ENCODE data around the gene PBXIP1. TPM values are rescaled to one million over a fixed set of nuclear protein-coding genes. Genes with fewer than 3 reads are reported as not detected.

The PBXIP1 gene
- total and polyA plus RNA-seq, 10 of the 15 experiments (the other 5 are each of a cell fraction or from before 2014, with no cell fraction given): 0.63 to 25.6 (median 15.4) TPM

DNA sequence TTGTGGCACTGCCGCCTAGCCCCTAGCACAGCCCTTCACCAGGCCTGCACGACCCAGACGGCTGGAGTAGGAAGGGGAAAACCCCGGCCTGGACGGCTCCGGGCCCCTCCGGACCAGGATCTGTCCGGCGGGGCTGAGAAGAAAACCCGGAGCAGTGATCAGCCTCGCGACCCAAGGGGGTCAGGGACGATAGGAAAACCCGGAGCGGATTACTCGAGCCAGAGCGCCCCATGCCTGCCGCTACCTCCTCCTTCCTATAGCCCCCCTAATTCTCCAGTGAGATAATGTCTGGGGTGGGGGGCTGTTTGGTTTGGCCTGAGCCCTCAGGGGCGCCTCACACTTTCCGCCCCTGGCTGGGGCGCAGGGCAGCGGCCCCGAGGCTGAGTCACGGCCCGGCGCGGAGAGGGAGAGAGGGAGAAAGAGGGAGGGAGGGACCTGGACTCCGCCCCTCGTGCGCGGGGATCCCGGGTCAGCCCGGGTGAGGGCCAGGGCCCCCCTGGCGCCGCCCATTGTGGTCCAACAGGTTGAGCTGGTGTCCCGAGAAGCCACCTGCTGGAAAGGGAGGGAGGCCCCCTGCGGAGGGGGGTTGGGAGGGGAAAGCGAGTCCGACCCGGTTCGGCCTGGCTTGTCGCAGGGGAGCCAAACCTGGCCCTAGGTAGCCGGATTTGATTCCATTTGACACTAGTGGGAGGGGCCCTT, 45.0 kb upstream of the PBXIP1 start (continued):
- TF ChIP-seq, protein P1, sequence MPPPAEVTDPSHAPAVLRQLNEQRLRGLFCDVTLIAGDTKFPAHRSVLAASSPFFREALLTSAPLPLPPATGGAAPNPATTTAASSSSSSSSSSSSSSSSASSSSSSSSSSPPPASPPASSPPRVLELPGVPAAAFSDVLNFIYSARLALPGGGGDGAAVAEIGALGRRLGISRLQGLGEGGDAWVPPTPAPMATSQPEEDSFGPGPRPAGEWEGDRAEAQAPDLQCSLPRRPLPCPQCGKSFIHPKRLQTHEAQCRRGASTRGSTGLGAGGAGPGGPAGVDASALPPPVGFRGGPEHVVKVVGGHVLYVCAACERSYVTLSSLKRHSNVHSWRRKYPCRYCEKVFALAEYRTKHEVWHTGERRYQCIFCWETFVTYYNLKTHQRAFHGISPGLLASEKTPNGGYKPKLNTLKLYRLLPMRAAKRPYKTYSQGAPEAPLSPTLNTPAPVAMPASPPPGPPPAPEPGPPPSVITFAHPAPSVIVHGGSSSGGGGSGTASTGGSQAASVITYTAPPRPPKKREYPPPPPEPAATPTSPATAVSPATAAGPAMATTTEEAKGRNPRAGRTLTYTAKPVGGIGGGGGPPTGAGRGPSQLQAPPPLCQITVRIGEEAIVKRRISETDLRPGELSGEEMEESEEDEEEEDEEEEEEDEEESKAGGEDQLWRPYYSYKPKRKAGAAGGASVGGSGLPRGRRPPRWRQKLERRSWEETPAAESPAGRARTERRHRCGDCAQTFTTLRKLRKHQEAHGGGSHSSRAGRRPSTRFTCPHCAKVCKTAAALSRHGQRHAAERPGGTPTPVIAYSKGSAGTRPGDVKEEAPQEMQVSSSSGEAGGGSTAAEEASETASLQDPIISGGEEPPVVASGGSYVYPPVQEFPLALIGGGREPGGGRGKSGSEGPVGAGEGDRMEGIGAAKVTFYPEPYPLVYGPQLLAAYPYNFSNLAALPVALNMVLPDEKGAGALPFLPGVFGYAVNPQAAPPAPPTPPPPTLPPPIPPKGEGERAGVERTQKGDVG (CRISPR knock-in tag; IDR thresholded peaks at IDR 0.05): no peak
- TF ChIP-seq NFYA (IDR thresholded peaks at IDR 0.05; ENCODE audit: borderline replicate concordance, low read depth, low read length): no peak

DNA sequence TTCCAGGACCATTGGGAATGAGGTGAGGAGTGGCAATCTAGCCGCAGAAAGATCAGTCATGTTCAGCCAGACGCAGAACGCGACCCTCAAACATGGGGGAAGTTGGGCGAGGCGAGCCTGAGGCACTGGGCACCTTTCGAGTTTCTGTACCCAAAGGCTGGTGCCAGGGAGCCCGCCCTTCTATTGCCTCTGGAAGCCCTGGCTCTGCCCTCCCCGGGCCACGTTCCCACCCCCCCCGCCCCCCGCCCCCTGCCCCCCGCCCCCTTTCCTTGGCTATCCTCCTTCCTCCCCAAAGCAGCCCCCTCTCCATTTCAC, 44.5 kb upstream of the PBXIP1 start:
- Histone ChIP-seq H3K9me3 (replicated peaks; ENCODE audit: control insufficient read depth, insufficient read depth, low read length) (no peaks in the 10 kb centered on the region), H3K4me2 (ENCODE audit: control insufficient read depth, insufficient read depth) (peak overlapping the region; percentile 92), H3K9ac (ENCODE audit: control insufficient read depth, insufficient read depth, low read length) (peak overlapping the region; percentile 73), H2AFZ (ENCODE audit: control insufficient read depth, low read depth, low read length) (no peak overlapping the region; the same call in 1 of the 2 replicates), H3K4me1 (ENCODE audit: control insufficient read depth, insufficient read depth, low read length) (peaks cover 24% of the 10 kb centered on the region), H3K27ac (ENCODE audit: control insufficient read depth, insufficient read depth) (peak overlapping the region; percentile 79), H3K36me3 (ENCODE audit: control insufficient read depth in 2 of 2, insufficient read depth in 2 of 2, low read length in 1 of 2) (no peaks in the 10 kb centered on the region), H3K79me2 (ENCODE audit: control insufficient read depth, insufficient read depth, low read length) (peaks cover 31% of the 10 kb centered on the region), H3K4me3 (peak overlapping the region; percentile 98), H4K20me1 (ENCODE audit: control insufficient read depth, insufficient read depth) (no peaks in the 10 kb centered on the region), H3K27me3 (replicated peaks in 1 of 2; ENCODE audit: control insufficient read depth in 2 of 2, insufficient read depth in 2 of 2, low read length in 1 of 2) (no peaks in the 10 kb centered on the region)
- no TSS peak for BruUV-seq (replicated peaks)
- 4% methylated on average over 7 of the region's 13 CpGs for WGBS (ENCODE audit: insufficient coverage, insufficient replicate concordance, low lambda C conversion rate, missing lambda C conversion rate)
- ChIA-PET CTCF (interaction anchor here (0.6 to 11.0 kb wide), 14 partner anchors 10 to 519 kb away, joined by 3 to 226 read pairs (median 8); partner anchors contain the start of genes CKS1B, FLAD1, KCNN3 and PBXIP1), POLR2A (interaction anchor here (0.5 to 3.4 kb wide), 9 partner anchors 16 to 278 kb away, joined by 3 to 36 read pairs (median 4); partner anchors contain the start of genes CKS1B, FLAD1, PMVK and PYGO2), SMC1A (ENCODE audit: uncharacterized antibody, unreplicated experiment) (interaction anchor here (0.6 to 8.1 kb wide), 6 partner anchors 16 to 209 kb away, joined by 3 to 69 read pairs (median 6); partner anchors contain the start of genes FLAD1 and PBXIP1), RAD21 (ENCODE audit: unreplicated experiment) (interaction anchor here (1.0 to 3.0 kb wide), 13 partner anchors 13 to 330 kb away, joined by 3 to 24 read pairs (median 7); partner anchors contain the start of genes FLAD1, PBXIP1 and SHC1)
- intact Hi-C loops (cut with micrococcal nuclease; ENCODE audit: unreplicated experiment): loop anchor here (2.0 to 5.0 kb wide), 2 partner anchors 38 to 64 kb away; partner anchors contain the start of genes PMVK and PYGO2
- DNase-seq (ENCODE audit: low read depth, low spot score) (no peak), FAIRE-seq (no peak), ATAC-seq (no peak; the same call in 1 of the 3 replicates)
- in situ Hi-C loops (cut with MboI): no loop called here
- no peak for TF ChIP-seq PAX5 (IDR thresholded peaks at IDR 0.05; ENCODE audit: borderline replicate concordance, low read depth, low read length)
- TF ChIP-seq STAT1 (conservative IDR thresholded peaks at IDR 0.05): no peak
- no peak for TF ChIP-seq YY1 (IDR thresholded peaks at IDR 0.05; ENCODE audit: low read depth, low read length)
- no peak for TF ChIP-seq PAX8 (IDR thresholded peaks at IDR 0.05)
- TF ChIP-seq FOXM1 (IDR thresholded peaks at IDR 0.05; ENCODE audit: low read depth, low read length): no peak
- TF ChIP-seq FOXK2 (IDR thresholded peaks at IDR 0.05): no peak; the same call in 1 of the 2 replicates
- no peak for TF ChIP-seq MYB (IDR thresholded peaks at IDR 0.05; ENCODE audit: borderline replicate concordance, low read depth, low read length)
- no peak for TF ChIP-seq CHD4 (IDR thresholded peaks at IDR 0.05)
- TF ChIP-seq FOS (IDR thresholded peaks at IDR 0.05; ENCODE audit: borderline replicate concordance, extremely low read depth, insufficient read length): no peak
- no peak for TF ChIP-seq SMAD5 (IDR thresholded peaks at IDR 0.05; ENCODE audit: low read depth)
- no peak for TF ChIP-seq CREM (IDR thresholded peaks at IDR 0.05; ENCODE audit: low read depth)
- no peak for TF ChIP-seq SUPT20H (IDR thresholded peaks at IDR 0.05; ENCODE audit: borderline replicate concordance, control insufficient read depth, low read depth, low read length)
- no peak for TF ChIP-seq POLR2AphosphoS5 (IDR thresholded peaks at IDR 0.05; ENCODE audit: low read length)
- TF ChIP-seq TARDBP (IDR thresholded peaks at IDR 0.05; ENCODE audit: borderline replicate concordance): no peak
- no peak for TF ChIP-seq JUNB (IDR thresholded peaks at IDR 0.05)
- no peak for TF ChIP-seq BMI1 (IDR thresholded peaks at IDR 0.05; ENCODE audit: borderline replicate concordance)
- no peak for TF ChIP-seq CHD1 (IDR thresholded peaks at IDR 0.05; ENCODE audit: low read depth, low read length)
- TF ChIP-seq KAT2A (conservative IDR thresholded peaks at IDR 0.05; ENCODE audit: control insufficient read depth, low read depth, low read length): no peak
